OCI-LY1 (cell line): Measurements from ENCODE around the gene KCNMA1.

Experiments used
- H2AFZ ChIP-seq: fragments of 200-600 bp; sonication (generic), shearing (Covaris generic); 2 replicates; pipeline ENCODE4 v1.6.0; 2014; ENCODE audit warnings: antibody characterized with exemption, mild to moderate bottlenecking, low read length
- H3F3A ChIP-seq: fragments of 200-600 bp; sonication (generic), shearing (Covaris generic); 2 replicates; pipeline ENCODE4 v1.6.0; 2014; ENCODE audit warnings: mild to moderate bottlenecking, antibody characterized with exemption, low read length, moderate library complexity; ENCODE audit not compliant: insufficient read depth
- H3K27ac ChIP-seq: fragments of 200-600 bp; sonication (generic); 2 replicates; pipeline ENCODE4 v1.5.1; 2014; ENCODE audit warnings: low read length, mixed run types, mild to moderate bottlenecking, low read depth; ENCODE audit not compliant: poor library complexity, severe bottlenecking
- H3K27me3 ChIP-seq: fragments of 200-600 bp; sonication (generic); 2 replicates; pipeline ENCODE4 v1.6.0; 2014; ENCODE audit warnings: antibody characterized with exemption, mild to moderate bottlenecking, low read length, moderate library complexity; ENCODE audit not compliant: insufficient read depth
- H3K36me3 ChIP-seq: fragments of 200-600 bp; sonication (generic); 2 replicates; pipeline ENCODE4 v1.6.1; 2014; ENCODE audit warnings: mild to moderate bottlenecking, antibody characterized with exemption, low read length, moderate library complexity, mixed read lengths; ENCODE audit not compliant: insufficient read depth
- H3K4me1 ChIP-seq: fragments of 200-600 bp; sonication (generic); 2 replicates; pipeline ENCODE4 v1.5.1; 2014; ENCODE audit warnings: mild to moderate bottlenecking, low read length, moderate library complexity; ENCODE audit not compliant: insufficient read depth, severe bottlenecking
- H3K4me2 ChIP-seq: fragments of 200-600 bp; sonication (generic), shearing (Covaris generic); 2 replicates; pipeline ENCODE4 v1.6.1; 2014; ENCODE audit warnings: low read length
- H3K4me3 ChIP-seq: fragments of 200-600 bp; sonication (generic); 2 replicates; pipeline ENCODE4 v1.5.1; 2014; ENCODE audit warnings: low read length, low read depth, mild to moderate bottlenecking, mixed read lengths; ENCODE audit not compliant: poor library complexity, severe bottlenecking
- H3K79me2 ChIP-seq: fragments of 200-600 bp; shearing (Covaris generic); 2 replicates; pipeline ENCODE4 v1.6.1; 2016; ENCODE audit warnings: mixed run types, low read length, mixed read lengths; ENCODE audit not compliant: insufficient read depth
- H3K9ac ChIP-seq: fragments of 200-600 bp; sonication (generic), shearing (Covaris generic); 2 replicates; pipeline ENCODE4 v1.6.1; 2014; ENCODE audit warnings: mild to moderate bottlenecking, low read length, mixed read lengths
- H3K9me2 ChIP-seq: fragments of 200-600 bp; sonication (generic), shearing (Covaris generic); 2 replicates; pipeline ENCODE4 v1.6.1; 2014; ENCODE audit warnings: low read depth, mild to moderate bottlenecking, low read length, mixed read lengths
- H3K9me3 ChIP-seq: fragments of 200-600 bp; shearing (Covaris generic); 2 replicates; pipeline ENCODE4 v1.6.1; 2014; ENCODE audit warnings: low read length, mixed read lengths
- H4K20me1 ChIP-seq: fragments of 200-600 bp; sonication (generic), shearing (Covaris generic); 2 replicates; pipeline ENCODE4 v1.6.0; 2016; ENCODE audit warnings: mild to moderate bottlenecking, low read length; ENCODE audit not compliant: insufficient read depth
- CTCF ChIP-seq: fragments of 200-600 bp; sonication (generic), shearing (Covaris generic); IDR thresholded peaks from 2 replicates; pipeline ENCODE4 v1.5.1; 2017; ENCODE audit warnings: mild to moderate bottlenecking, antibody characterized with exemption, low read length, moderate library complexity, mixed read lengths
- EZH2 ChIP-seq: fragments of 200-600 bp; sonication (generic), shearing (Covaris generic); IDR thresholded peaks from 2 replicates; pipeline ENCODE4 v1.8.0; 2017; ENCODE audit warnings: borderline replicate concordance, mixed run types, mild to moderate bottlenecking, antibody characterized with exemption, low read length, moderate library complexity, mixed read lengths

Gene KCNMA1

GRCh38 chr10:77139252-77140160, 498.1 kb downstream of the KCNMA1 start:
- no peak overlapping the region for H3K4me3 ChIP-seq
- H3K27me3 ChIP-seq = no peaks in the 10 kb centered on the region

GRCh38 chr10:77138541-77138940, 499.1 kb downstream of the KCNMA1 start:
- Histone ChIP-seq H3K79me2 (no peaks in the 10 kb centered on the region), H3K27ac (no peak overlapping the region), H3K36me3 (no peaks in the 10 kb centered on the region), H3K9me2 (no peaks in the 10 kb centered on the region), H3F3A (no peaks in the 10 kb centered on the region), H3K9ac (no peak overlapping the region), H2AFZ (no peak overlapping the region), H3K4me2 (no peak overlapping the region), H3K9me3 (no peaks in the 10 kb centered on the region), H4K20me1 (no peaks in the 10 kb centered on the region), H3K4me3 (no peak overlapping the region), H3K4me1 (no peaks in the 10 kb centered on the region), H3K27me3 (no peaks in the 10 kb centered on the region)
- TF ChIP-seq CTCF (no peak), EZH2 (no peak)

More at GRCh38 chr10:77139252-77140160, 498.1 kb downstream of the KCNMA1 start:
- no peaks in the 10 kb centered on the region for H3K9me3 ChIP-seq
- H2AFZ ChIP-seq = no peak overlapping the region
- H3K79me2 ChIP-seq = no peaks in the 10 kb centered on the region
- no peaks in the 10 kb centered on the region for H4K20me1 ChIP-seq
- H3K4me2 ChIP-seq = no peak overlapping the region
- H3K9ac ChIP-seq = no peak overlapping the region
- no peak overlapping the region for H3K27ac ChIP-seq
- no peak for TF ChIP-seq EZH2
- TF ChIP-seq CTCF = no peak
- no peaks in the 10 kb centered on the region for H3F3A ChIP-seq
- H3K4me1 ChIP-seq = no peaks in the 10 kb centered on the region
- no peaks in the 10 kb centered on the region for H3K36me3 ChIP-seq
- H3K9me2 ChIP-seq = no peaks in the 10 kb centered on the region

- TF ChIP-seq EZH2 = no peak
- TF ChIP-seq CTCF = no peak
- Histone ChIP-seq H3K4me2 (no peak overlapping the region), H3K4me3 (no peak overlapping the region), H2AFZ (no peak overlapping the region), H3K9me3 (no peaks in the 10 kb centered on the region), H3K36me3 (no peaks in the 10 kb centered on the region), H4K20me1 (no peaks in the 10 kb centered on the region), H3K9ac (no peak overlapping the region), H3K4me1 (no peaks in the 10 kb centered on the region), H3K9me2 (no peaks in the 10 kb centered on the region), H3K79me2 (no peaks in the 10 kb centered on the region), H3K27ac (no peak overlapping the region), H3F3A (no peaks in the 10 kb centered on the region), H3K27me3 (no peaks in the 10 kb centered on the region)
Measured at GRCh38 chr10:77135555-77135954, 502.1 kb downstream of the KCNMA1 start.
